Esophagus mucosa (tissue), 1 donor: ENCODE data around the gene VRK3. TPM values are rescaled to one million over a fixed set of nuclear protein-coding genes. Genes with fewer than 3 reads are reported as not detected.

Source experiments
- ATAC-seq: fragments of 200-7000 bp; cut with Tn5 transposase; one replicate; pipeline ENCODE4 v1.9.1; 2020
- total RNA-seq: library from RNA; stranded (reverse); gene quantifications from one replicate; pipeline ENCODE4 v1.2.4, GENCODE V29; 2023
- donor health status: DM: yes; HTN: yes; CAD: no.

The VRK3 gene
- total RNA-seq, 1 donor from 2014 or later, result 20.3 TPM

GRCh38 chr19:49929611-49930482 lies 95.3 kb downstream of the VRK3 start:
- ATAC-seq, result peak; percentile 85

DNA sequence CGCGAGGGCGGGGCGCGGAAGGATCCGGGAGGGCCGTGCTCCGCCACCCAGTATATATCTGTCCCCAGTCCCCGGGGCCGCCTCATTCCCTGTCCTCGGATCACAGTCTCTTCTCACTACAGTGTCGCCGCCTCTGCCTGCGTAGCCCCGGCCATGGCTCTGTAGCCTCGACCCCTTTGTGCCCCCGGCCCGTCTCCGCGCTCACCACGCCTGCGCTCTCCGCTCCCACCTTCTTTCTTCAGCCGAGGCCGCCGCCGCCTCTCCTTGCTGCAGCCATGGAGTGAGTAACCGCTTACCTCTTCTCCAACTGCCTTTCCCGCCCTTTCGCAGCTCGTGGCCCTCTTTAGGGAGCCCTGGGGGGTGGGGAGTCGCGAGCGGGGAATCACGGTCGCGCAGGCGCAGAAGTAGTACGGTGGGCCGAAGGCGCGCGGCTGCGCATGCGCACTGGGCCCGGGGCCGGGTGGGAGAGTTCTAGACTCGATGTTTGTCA lies 96.0 kb downstream of the VRK3 start, which contains the start of the genes ATF5 and NUP62:
TSS of gene ATF5 (plus strand) at position 85 of the 490 bp plus-strand sequence. CDS start 1,646 bp downstream, outside the sequence.
TSS of gene NUP62 (minus strand) at position 384 of the 490 bp plus-strand sequence. CDS start 19,697 bp downstream, outside the sequence.
- ATAC-seq, result peak; percentile 66

- no peak for ATAC-seq
These were observed 97.5 kb downstream of the VRK3 start for GRCh38 chr19:49927526-49928264.

DNA sequence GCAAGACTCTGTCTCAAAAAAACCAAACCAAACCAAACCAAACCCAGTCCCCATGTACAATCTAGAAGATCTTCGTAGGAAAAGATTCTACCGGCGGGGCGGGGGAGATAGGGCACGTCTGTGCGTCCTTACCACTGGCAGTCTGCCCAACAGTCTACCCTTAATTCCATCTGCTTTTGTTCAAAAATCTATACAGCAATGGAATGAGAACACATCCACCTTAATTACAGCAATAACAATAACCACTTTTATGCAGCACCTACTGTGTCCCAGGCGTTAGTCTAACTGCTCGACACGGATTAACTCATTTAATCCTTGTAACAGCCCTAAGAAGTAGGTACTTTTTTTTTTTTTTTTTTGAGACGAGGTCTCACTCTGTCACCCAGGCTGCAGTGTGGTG lies 98.7 kb downstream of the VRK3 start:
- ATAC-seq, result no peak

Other genes with a start within 250 kb of the VRK3 start
- gene FUZ, start 212.1 kb downstream of the VRK3 start, total RNA-seq, result 8.3 TPM
- 25.6 TPM for gene MED25, start 207.1 kb downstream of the VRK3 start, total RNA-seq
- 58.5 TPM for gene PTOV1, start 174.2 kb downstream of the VRK3 start, total RNA-seq
- gene PNKP, start 157.8 kb downstream of the VRK3 start, total RNA-seq, result 29.2 TPM
- gene AKT1S1, start 148.0 kb downstream of the VRK3 start, total RNA-seq, result 32.7 TPM
- 15.8 TPM for gene TBC1D17, start 147.7 kb downstream of the VRK3 start, total RNA-seq
- gene IL4I1, start 128.5 kb downstream of the VRK3 start, total RNA-seq, result not detected
- gene ATF5, start 96.2 kb downstream of the VRK3 start, total RNA-seq, result 15.1 TPM
- 23.6 TPM for gene NUP62, start 95.9 kb downstream of the VRK3 start, total RNA-seq
- not detected for gene SIGLEC11, start 64.2 kb downstream of the VRK3 start, total RNA-seq
- gene ZNF473, start 633 bp upstream of the VRK3 start, total RNA-seq, result 6.7 TPM
- not detected for gene IZUMO2, start 137.9 kb upstream of the VRK3 start, total RNA-seq
- 66.0 TPM for gene MYH14, start 178.2 kb upstream of the VRK3 start, total RNA-seq